GM12872 (cell line): ENCODE measurements around the gene CDH24.

ENCODE experiments used
- CTCF ChIP-seq: IDR thresholded peaks from 3 replicates; pipeline ENCODE4 v1.5.1; 2011; ENCODE audit warnings: low read depth, mild to moderate bottlenecking, low read length, moderate library complexity; ENCODE audit not compliant: insufficient read depth

CDH24 gene

GRCh38 chr14:23006544-23007419 is 50.5 kb downstream of the CDH24 start:
- peak; percentile 33; the same call in 2 of the 3 replicates for TF ChIP-seq CTCF

GRCh38 chr14:23006188-23006534 is 51.2 kb downstream of the CDH24 start:
- no peak for TF ChIP-seq CTCF

GRCh38 chr14:23005451-23006187 is 51.7 kb downstream of the CDH24 start:
- TF ChIP-seq CTCF, result no peak

GRCh38 chr14:23002592-23002991 is 54.7 kb downstream of the CDH24 start:
- TF ChIP-seq CTCF, result no peak

- no peak for TF ChIP-seq CTCF
Observed at GRCh38 chr14:23000860-23001259, 56.5 kb downstream of the CDH24 start.

- TF ChIP-seq CTCF, result no peak
Observed at GRCh38 chr14:22998329-22999012, 58.8 kb downstream of the CDH24 start.

- TF ChIP-seq CTCF, result no peak
Observed at GRCh38 chr14:22997676-22998323, 59.5 kb downstream of the CDH24 start.
